ENCODE measurements around the gene PSD4.

The PSD4 gene

GRCh38 chr2:113183264-113183663 lies 9.5 kb downstream of the PSD4 start:
- DNase-seq = no peak

- DNase-seq = no peak
Measured at GRCh38 chr2:113183703-113184102, 9.9 kb downstream of the PSD4 start.

DNA sequence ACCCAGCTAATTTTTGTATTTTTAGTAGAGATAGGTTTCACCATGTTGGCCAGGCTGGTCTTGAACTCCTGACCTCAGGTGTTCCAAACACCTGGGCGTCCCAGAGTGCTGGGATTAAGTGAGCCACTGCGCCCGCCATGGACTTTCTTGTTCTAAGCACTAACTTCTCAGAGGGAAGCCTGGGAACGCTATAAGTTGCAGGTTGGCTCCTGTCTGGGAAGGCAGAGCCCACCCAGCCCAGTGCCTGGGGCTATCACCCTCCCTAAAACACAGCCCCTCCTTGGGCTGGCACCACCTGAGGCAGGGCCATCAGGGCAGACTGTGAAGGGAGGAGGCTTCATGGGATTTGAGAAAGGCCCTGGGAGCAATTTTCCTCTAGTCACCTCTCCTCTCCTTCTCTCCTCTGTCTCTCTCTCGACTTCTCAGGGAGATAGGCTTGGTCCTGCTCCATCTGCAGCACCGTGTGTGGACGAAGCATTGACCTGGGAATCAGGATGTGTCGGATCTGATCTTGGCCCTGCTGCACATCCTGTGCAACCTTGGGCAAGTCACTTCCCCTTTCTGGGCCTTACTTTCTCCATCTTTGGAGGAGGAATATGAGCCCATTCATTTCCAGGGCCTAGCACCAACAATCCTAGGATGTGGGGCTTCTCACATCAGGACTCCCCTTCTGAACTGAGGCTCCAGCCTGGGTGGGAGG lies 10.9 kb downstream of the PSD4 start:
- no peak for DNase-seq

- DNase-seq = peak in 25 of 56 donors; percentile 7 to 75 (median 29)
Measured at GRCh38 chr2:113185664-113186432, 12.1 kb downstream of the PSD4 start.

GRCh38 chr2:113186433-113186796 lies 12.6 kb downstream of the PSD4 start:
- no peak for DNase-seq

- no peak for DNase-seq
Measured at GRCh38 chr2:113187771-113188170, 14.0 kb downstream of the PSD4 start.

- DNase-seq = no peak
Measured at GRCh38 chr2:113190871-113191270, 17.1 kb downstream of the PSD4 start.

DNA sequence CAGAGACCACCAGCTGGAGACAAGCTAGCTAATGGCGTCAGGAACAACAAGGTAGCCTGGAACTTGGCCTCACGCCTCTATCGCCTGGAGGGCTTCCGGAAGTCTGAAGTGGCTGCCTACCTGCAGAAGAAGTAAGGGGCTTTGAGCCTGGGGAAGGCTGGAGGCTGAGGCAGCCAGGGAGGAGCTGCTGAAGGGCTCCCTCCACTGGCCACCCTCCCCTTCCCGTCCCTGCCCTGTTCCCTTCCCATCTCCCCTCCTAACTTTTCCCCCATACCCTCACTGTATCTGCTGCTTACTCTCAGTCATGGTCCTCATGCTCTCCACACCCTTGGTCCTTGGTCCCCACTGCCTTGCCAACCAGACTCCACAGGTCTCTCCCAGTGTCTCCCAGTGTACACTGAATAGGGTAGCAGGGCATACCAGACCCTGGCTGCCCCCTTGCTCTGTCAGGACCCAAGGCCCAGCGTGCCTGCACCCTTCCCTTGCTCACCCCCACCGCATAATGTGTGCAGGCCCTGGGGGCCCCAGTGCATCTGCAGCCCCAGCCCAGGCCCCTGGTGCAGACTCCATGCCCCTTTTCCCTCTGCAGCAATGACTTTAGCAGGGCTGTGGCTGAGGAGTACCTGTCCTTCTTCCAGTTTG lies 18.8 kb downstream of the PSD4 start:
- no peak for DNase-seq

DNA sequence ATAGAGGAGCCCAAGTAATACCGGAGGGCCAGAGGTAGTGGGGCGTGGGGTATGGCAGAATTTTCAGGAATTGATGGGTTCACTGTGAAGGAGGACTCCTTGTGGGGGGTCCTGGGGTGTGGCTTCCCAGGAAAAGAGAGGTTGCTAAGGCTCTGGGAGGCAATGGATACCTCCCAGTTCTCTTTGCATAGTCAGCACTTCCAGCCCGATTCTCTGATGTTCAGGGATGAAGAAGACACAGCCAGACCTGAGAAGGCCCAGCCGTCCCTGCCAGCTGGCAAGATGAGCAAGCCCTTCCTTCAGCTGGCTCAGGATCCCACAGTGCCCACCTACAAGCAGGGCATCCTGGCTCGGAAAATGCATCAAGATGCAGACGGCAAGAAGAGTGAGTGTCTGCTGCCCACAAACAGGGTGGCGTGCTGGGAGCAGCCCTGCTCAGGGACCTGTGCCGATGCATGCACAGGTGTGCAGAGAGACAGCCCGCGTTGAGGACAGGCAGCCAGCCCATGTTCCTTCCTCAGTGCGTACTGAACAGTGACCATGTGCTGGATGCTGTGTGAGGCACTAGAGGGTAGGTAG lies 22.2 kb downstream of the PSD4 start:
- DNase-seq = no peak

- DNase-seq = no peak
Measured at GRCh38 chr2:113196839-113197238, 23.1 kb downstream of the PSD4 start.

DNA sequence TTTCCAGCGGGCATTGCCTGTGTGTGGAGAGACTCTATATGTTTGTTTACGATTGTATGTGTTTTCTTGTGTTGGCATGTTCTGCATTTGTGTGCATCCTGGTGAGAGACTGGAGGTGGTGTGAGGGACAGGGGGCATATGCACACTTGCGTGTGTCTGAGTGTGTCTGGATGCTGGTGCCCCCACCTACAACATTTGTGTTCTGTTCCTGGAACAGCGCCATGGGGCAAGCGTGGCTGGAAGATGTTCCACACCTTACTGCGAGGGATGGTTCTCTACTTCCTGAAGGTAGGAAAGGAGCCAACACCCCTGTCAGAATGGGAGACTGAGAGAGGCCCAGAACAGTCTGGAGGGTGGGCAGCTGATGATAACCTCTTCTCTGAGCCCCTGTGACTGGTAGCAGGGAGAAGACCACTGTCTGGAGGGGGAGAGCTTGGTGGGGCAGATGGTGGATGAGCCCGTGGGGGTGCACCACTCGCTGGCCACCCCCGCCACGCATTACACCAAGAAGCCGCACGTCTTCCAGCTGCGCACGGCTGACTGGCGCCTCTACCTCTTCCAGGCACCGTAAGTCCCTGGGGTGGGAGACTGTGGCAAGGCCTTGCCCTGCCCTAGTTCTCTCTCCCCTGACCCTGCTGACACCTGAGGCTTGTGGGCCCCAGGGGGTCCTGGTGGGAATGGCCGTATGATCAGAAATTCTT lies 23.7 kb downstream of the PSD4 start:
- DNase-seq = no peak

DNA sequence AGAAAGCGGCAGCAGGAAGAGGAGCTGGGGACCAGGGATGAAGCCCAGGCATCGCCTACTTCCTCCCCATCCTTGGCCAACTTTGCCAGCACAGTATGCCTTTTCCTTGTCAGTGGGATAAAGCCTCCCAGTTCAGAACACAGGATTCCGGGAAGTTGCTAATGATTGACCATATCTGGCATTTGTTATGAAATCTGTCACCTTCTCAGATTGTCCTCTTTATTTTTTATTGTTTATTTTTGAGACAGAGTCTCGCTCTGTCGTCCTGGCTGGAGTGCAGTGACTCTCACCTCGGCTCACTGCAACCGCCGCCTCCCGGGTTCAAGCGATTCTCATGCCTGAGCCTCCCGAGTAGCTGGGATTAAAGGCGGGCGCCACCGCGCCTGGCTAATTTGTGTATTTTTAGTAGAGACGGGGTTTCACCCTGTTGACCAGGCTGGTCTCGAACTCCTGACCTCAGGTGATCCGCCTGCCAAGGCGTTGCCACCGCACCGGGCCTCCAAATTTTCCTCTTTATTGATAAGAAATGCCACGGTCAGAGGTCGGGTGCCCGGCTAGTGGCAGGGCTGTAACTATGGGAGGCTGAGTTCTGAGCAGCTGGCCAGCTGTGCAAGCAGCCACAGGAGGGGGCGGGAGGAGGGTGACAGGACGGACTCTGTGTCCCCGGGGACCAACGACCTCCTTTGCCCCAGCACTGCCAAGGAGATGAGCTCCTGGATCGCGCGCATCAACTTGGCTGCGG lies 24.4 kb downstream of the PSD4 start:
- DNase-seq = no peak

DNA sequence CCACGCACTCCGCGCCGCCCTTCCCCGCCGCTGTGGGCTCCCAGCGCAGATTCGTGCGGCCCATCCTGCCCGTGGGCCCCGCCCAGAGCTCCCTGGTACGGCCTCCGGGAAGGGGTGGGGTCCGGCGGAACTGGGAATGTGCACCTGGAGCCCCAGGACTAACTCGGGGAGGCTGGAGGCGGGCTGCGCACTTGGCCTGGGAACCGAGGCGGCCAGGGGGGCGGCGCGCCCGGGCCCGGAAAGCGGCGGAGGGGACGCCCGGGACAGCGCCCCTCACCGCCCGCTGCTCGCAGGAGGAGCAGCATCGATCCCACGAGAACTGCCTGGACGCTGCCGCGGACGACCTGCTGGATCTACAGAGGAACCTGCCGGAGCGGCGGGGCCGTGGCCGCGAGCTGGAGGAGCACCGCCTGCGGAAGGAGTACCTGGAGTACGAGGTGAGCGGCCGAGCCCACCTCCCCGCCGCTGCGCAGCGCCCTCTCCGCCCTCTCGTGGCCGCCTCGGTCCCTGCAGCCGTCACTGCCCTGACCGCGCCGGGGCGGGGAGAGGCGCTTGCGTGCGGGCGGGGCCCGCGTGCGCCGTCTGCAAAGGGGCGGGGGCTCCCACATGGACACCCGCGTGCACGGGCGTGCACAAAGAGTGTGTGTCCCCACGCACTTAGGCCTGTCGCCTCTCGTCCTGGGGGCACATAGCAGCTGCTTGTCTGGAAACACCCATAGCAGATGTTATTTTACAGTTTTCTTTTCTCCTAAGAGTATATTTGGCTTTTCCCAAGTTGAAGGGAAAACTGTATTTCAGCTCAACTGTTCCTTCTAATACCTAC lies 25.2 kb downstream of the PSD4 start:
- DNase-seq = peak in 54 of 56 donors; percentile 14 to 90 (median 62)

GRCh38 chr2:113200236-113200635 lies 26.5 kb downstream of the PSD4 start:
- DNase-seq = no peak

DNA sequence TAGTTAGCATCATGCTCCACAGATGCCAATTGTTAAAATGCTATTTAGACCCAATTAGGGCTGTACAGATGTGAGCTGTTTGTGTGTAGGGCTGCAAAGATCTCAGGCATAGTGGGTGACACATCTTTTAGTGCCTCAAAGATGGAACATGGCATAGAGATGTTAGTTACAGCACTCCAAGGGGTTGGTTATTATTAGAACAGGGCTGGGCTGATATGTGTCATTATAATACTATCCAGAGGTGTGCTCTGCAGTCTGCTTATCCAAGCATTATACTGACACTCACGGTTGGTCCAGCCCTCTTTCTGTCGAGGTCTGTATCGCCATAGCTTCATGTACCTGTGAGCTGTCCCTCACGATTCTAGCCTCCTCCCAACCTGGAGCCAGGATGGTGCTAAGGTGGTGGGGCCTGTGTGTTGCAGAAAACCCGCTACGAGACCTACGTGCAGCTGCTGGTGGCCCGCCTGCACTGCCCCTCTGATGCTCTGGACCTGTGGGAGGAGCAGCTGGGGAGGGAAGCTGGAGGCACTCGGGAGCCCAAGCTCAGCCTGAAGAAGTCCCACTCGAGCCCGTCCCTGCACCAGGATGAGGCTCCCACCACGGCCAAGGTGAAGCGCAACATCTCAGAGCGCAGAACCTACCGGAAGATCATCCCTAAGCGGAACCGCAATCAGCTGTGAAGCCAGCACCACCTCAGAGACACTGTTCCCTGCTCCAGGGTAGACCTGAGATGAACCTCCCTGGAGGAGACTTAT lies 27.1 kb downstream of the PSD4 start:
- no peak for DNase-seq

GRCh38 chr2:113201496-113202304 lies 27.9 kb downstream of the PSD4 start:
- DNase-seq = peak in 1 of 56 donors; percentile 6

GRCh38 chr2:113202305-113203216 lies 28.8 kb downstream of the PSD4 start:
- peak in 27 of 56 donors; percentile 10 to 50 (median 29) for DNase-seq

Measured in nucleus accumbens (tissue), 56 donors.